GM12864 (cell line): ENCODE measurements around the gene MYO6.

ENCODE experiments used
- DNase-seq: peaks from one replicate; pipeline ENCODE4 v3.0.0-alpha.2; 2011; ENCODE audit warnings: low read depth
- H3K4me3 ChIP-seq: 2 replicates; pipeline ENCODE4 v1.5.1; 2011; ENCODE audit warnings: mild to moderate bottlenecking, low read depth, low read length, control low read depth
- TF ChIP-seq, protein P1 (sequence below): IDR thresholded peaks from 2 replicates; pipeline ENCODE4 v1.5.1; 2011; ENCODE audit warnings: low read depth, mild to moderate bottlenecking, moderate library complexity, low read length, control low read depth, inconsistent platforms; ENCODE audit errors: missing control alignments

Gene MYO6

DNA sequence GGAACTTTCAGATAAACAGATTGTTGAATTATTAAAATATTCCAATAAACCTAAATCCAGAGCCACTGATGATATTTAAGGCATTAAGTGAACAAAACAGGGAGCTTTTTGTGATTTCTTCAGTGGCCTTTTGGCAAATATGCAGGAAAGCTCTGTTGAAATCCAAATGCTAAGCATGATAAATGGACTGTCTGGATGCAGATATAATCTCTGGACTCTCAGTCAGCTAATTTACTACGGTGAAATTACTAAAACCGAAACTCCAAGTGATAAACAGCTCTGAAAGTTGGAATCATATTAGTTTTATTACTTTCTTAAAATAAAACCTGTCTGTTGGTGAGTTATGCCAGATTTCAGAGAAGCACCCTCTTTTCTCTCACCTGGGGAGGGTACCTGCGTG, 203.1 kb downstream of the MYO6 start:
- no peak overlapping the region for H3K4me3 ChIP-seq
- no peak for DNase-seq
- TF ChIP-seq, protein P1, sequence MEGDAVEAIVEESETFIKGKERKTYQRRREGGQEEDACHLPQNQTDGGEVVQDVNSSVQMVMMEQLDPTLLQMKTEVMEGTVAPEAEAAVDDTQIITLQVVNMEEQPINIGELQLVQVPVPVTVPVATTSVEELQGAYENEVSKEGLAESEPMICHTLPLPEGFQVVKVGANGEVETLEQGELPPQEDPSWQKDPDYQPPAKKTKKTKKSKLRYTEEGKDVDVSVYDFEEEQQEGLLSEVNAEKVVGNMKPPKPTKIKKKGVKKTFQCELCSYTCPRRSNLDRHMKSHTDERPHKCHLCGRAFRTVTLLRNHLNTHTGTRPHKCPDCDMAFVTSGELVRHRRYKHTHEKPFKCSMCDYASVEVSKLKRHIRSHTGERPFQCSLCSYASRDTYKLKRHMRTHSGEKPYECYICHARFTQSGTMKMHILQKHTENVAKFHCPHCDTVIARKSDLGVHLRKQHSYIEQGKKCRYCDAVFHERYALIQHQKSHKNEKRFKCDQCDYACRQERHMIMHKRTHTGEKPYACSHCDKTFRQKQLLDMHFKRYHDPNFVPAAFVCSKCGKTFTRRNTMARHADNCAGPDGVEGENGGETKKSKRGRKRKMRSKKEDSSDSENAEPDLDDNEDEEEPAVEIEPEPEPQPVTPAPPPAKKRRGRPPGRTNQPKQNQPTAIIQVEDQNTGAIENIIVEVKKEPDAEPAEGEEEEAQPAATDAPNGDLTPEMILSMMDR, result no peak

- TF ChIP-seq, protein P1, result no peak
These were observed 214.5 kb downstream of the MYO6 start for GRCh38 chr6:75963569-75963968.

GRCh38 chr6:75968143-75968542, 219.1 kb downstream of the MYO6 start:
- DNase-seq, result no peak
- TF ChIP-seq, protein P1, result no peak
- H3K4me3 ChIP-seq, result no peak overlapping the region

More at GRCh38 chr6:75963569-75963968, 214.5 kb downstream of the MYO6 start:
- H3K4me3 ChIP-seq, result no peak overlapping the region
- no peak for DNase-seq
